Testis (tissue), 2 donors: ENCODE results near the gene PLA2G4C.

Source experiments
- CTCF ChIP-seq, 3 experiments: fragments of 450-650 bp in 2 of 3; fragments of 200-600 bp in 1 of 3; sonication (generic) in 1 of 3; IDR thresholded peaks; one replicate each; pipeline ENCODE4 v1.5.1; 2016 to 2019; ENCODE audit warnings: antibody characterized with exemption in 3 of 3, mild to moderate bottlenecking in 2 of 3, moderate library complexity in 1 of 3
- POLR2A ChIP-seq: fragments of 450-650 bp; IDR thresholded peaks from one replicate; pipeline ENCODE4 v1.6.1; 2017; ENCODE audit warnings: antibody characterized with exemption, mild to moderate bottlenecking, moderate library complexity

DNA sequence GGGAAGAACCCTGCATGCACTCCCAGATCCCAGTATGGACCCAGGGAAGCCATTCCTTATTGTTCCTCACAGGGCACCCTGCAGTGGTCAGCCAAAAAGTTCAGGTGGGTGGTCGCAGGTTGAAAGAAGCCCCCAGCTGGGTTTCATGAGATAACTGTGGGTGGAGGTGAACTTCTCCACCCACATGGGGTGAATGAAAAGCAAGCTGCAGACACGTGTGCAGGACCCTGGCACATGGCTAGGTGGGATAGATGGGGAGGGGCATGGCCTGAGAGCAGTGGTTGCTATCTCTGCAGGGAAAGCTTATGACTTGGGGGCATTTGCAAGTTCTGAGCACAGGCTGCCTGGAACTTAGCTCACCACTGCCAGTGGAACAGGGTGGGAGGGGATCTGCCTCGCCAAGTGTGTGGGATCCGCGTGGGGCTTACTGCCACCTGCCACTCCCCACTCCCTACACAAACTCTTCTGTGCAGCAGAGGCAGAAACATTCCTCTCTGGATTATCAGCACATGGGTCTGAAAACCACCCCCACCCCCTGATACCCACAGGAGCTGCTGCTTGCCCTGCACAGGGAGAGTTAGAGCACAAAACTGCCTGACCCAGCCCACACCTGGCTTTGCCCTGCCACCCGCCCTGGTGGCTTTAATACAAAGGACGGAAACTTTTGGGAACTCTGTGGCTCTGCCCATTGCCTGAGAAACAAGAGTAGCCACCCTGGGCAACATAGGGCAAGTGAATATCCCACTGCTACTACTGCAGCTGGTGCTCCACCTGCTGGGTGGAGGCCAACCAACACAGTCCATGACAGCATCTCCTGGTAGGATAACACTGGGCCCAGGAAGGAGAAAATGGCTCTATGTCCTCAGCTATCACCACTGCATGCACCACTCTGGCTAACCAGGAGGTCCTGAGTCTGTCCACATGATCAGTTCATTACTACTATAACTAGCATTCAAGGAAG is 24.4 kb downstream of the PLA2G4C start:
- TF ChIP-seq POLR2A (no peak), CTCF (IDR thresholded peaks at IDR 0.05) (no peak)
